NT2/D1 (cell line): ENCODE results near the gene IVNS1ABP.

Experiments
- YY1 ChIP-seq: IDR thresholded peaks from 2 replicates; pipeline ENCODE4 v1.6.1; 2011; ENCODE audit not compliant: insufficient read length, insufficient read depth
- ZNF274 ChIP-seq: IDR thresholded peaks from 2 replicates; pipeline ENCODE4 v1.6.1; 2011; ENCODE audit warnings: mild to moderate bottlenecking, low read depth, low read length

GRCh38 chr1:185348985-185349384 lies 31.9 kb upstream of the IVNS1ABP start:
- TF ChIP-seq ZNF274: no peak
- TF ChIP-seq YY1: no peak
